PC-9 (cell line): ENCODE data around the gene SLC43A3. TPM values are rescaled to one million over a fixed set of nuclear protein-coding genes. Genes with fewer than 3 reads are reported as not detected.

Experiments used
- BruUV-seq: library from RNA; stranded (reverse); fragments of 400-500 nt; replicated peaks from 2 replicates; lab custom pipeline; 2021; lab: Mats Ljungman, UMichigan
- CTCF ChIA-PET: fragments of 300-600 bp; sonication (Branson Sonifier 250); formaldehyde crosslinking; loops from one replicate; lab custom pipeline; 2022; ENCODE audit warnings: antibody characterized with exemption; lab: Charles Lee
- POLR2A ChIA-PET: fragments of 300-600 bp; sonication (Branson Sonifier 250); formaldehyde crosslinking; loops from one replicate; lab custom pipeline; 2022; ENCODE audit warnings: antibody characterized with exemption; ENCODE audit not compliant: unreplicated experiment; lab: Charles Lee
- DNase-seq, 2 experiments: peaks; one replicate each; pipeline versions ENCODE4 v3.0.0 to v3.0.0-alpha.2; 2015 to 2022; ENCODE audit warnings: mixed read lengths in 1 of 2
- H2AFZ ChIP-seq: fragments of 200-600 bp; sonication (generic); 2 replicates; pipeline ENCODE4 v1.8.1; 2017; ENCODE audit warnings: antibody characterized with exemption
- H3F3A ChIP-seq: fragments of 200-600 bp; sonication (generic); 2 replicates; pipeline ENCODE4 v1.8.1; 2017; ENCODE audit warnings: antibody characterized with exemption, mild to moderate bottlenecking, low read depth; ENCODE audit not compliant: insufficient read depth
- H3K27ac ChIP-seq: fragments of 200-600 bp; sonication (generic); 2 replicates; pipeline ENCODE4 v1.6.1; 2016; ENCODE audit warnings: mixed run types
- H3K27me3 ChIP-seq: fragments of 200-600 bp; sonication (generic); 2 replicates; pipeline ENCODE4 v1.6.1; 2016; ENCODE audit warnings: low read depth, mixed run types; ENCODE audit not compliant: insufficient read depth
- H3K36me3 ChIP-seq: fragments of 200-600 bp; sonication (generic); 2 replicates; pipeline ENCODE4 v1.6.1; 2016; ENCODE audit warnings: low read depth, mixed run types
- H3K4me1 ChIP-seq: fragments of 200-600 bp; sonication (generic); replicated peaks from 2 replicates; pipeline ENCODE4 v1.6.1; 2016; ENCODE audit warnings: mixed run types; ENCODE audit not compliant: insufficient read depth
- H3K4me2 ChIP-seq: fragments of 200-600 bp; sonication (generic); 2 replicates; pipeline ENCODE4 v1.6.1; 2017; ENCODE audit warnings: mixed run types
- H3K4me3 ChIP-seq: fragments of 200-600 bp; sonication (generic); 2 replicates; pipeline ENCODE4 v1.6.1; 2016; ENCODE audit warnings: mixed run types
- H3K79me2 ChIP-seq: fragments of 200-600 bp; sonication (generic); 2 replicates; pipeline ENCODE4 v1.6.1; 2017; ENCODE audit warnings: low read depth, mixed run types
- H3K9me2 ChIP-seq: fragments of 200-600 bp; sonication (generic); 2 replicates; pipeline ENCODE4 v1.8.1; 2017; ENCODE audit warnings: mild to moderate bottlenecking; ENCODE audit not compliant: insufficient read depth
- H3K9me3 ChIP-seq: fragments of 200-600 bp; sonication (generic); 2 replicates; pipeline ENCODE4 v1.8.1; 2016; ENCODE audit warnings: low read depth; ENCODE audit not compliant: insufficient read depth
- H4K20me1 ChIP-seq: fragments of 200-600 bp; sonication (generic); 2 replicates; pipeline ENCODE4 v1.8.1; 2017; ENCODE audit not compliant: insufficient read depth
- EZH2 ChIP-seq: fragments of 200-600 bp; sonication (generic); IDR thresholded peaks from 2 replicates; pipeline ENCODE4 v1.8.0; 2017; ENCODE audit warnings: antibody characterized with exemption, low read depth
- intact Hi-C: fragments of 100-400 bp; cut with micrococcal nuclease; formaldehyde crosslinking; loops from one replicate; pipeline ENCODE4 v1.10.0; 2022; ENCODE audit not compliant: unreplicated experiment
- total RNA-seq: library from RNA; stranded (reverse); gene quantifications from 2 replicates; pipeline ENCODE4 v1.2.3, GENCODE V29; 2021
- TF ChIP-seq, protein P1 (sequence below): fragments of 200-600 bp; sonication (generic); conservative IDR thresholded peaks from 2 replicates; pipeline ENCODE4 v1.6.1; 2017; ENCODE audit warnings: mixed run types, antibody characterized with exemption, mild to moderate bottlenecking, moderate library complexity

Gene SLC43A3
- total RNA-seq, 1 experiment from 2014 or later, result 41.3 TPM

DNA sequence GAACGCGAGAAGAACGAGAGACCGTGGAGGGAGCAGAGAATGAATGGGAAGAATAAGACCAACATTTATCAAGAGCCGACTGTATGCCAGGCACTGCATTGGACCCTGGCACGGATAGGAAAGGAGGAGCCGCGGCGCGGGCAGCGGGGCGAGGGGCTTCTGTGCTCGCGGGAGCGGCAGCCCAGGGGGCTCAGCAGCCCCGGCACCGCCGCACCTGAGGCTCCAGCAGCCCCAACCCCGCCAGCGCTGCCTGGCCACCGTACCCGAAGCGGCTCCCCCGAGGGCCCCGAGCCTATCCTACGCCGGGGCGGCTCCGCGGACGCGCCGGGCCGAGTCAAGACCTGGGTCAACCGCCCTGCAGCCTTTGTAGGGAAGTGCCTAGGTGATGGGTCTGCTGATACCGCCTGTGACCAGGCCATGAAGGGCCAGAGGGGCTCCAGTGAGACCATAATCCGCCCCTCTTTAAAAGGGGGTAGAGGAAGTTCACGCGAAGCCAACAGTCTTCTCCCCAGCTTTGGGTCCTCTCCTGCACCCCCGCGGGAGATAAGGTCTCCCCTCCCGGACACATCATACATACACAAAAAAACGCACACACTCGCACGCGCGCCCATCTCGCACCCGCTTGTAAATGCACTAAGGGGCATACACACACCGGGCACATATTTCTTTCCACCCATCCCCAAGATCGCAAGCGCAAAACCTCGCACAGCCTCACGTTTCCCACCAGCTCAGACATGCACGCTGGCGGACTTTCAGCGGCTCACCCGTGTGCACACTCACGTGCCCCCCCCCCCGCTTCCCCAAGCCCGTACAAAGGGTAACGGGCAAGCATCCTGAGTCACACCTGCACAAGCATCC is 32.5 kb upstream of the SLC43A3 start:
- H3F3A ChIP-seq, result no peaks in the 10 kb centered on the region; the same call in 1 of the 2 replicates
- peak overlapping the region; percentile 56 for H3K4me3 ChIP-seq
- ChIA-PET POLR2A (interaction anchor here (0.7 kb wide), 2 partner anchors 208 to 742 kb away, joined by 3 to 4 read pairs; no protein-coding TSS in a partner anchor), CTCF (interaction anchor here (0.6 to 2.7 kb wide), 16 partner anchors 18 to 480 kb away, joined by 3 to 20 read pairs (median 6); partner anchors contain the start of gene SELENOH)
- H3K9me2 ChIP-seq, result no peaks in the 10 kb centered on the region
- BruUV-seq, result no TSS peak
- no peaks in the 10 kb centered on the region for H3K9me3 ChIP-seq
- H4K20me1 ChIP-seq, result no peaks in the 10 kb centered on the region
- H3K36me3 ChIP-seq, result no peaks in the 10 kb centered on the region
- peaks cover 22% of the 10 kb centered on the region for H3K27me3 ChIP-seq
- intact Hi-C loops, result loop anchor here (5.0 kb wide), 1 partner anchor 1053 kb away; no protein-coding TSS in a partner anchor
- peaks cover 22% of the 10 kb centered on the region for H3K4me1 ChIP-seq
- H3K4me2 ChIP-seq, result peak overlapping the region; percentile 94
- no peaks in the 10 kb centered on the region for H3K79me2 ChIP-seq
- H2AFZ ChIP-seq, result peak overlapping the region; percentile 79
- DNase-seq, result peak in 1 of 2 experiments; percentile 12
- H3K27ac ChIP-seq, result no peak overlapping the region
- TF ChIP-seq, protein P1, sequence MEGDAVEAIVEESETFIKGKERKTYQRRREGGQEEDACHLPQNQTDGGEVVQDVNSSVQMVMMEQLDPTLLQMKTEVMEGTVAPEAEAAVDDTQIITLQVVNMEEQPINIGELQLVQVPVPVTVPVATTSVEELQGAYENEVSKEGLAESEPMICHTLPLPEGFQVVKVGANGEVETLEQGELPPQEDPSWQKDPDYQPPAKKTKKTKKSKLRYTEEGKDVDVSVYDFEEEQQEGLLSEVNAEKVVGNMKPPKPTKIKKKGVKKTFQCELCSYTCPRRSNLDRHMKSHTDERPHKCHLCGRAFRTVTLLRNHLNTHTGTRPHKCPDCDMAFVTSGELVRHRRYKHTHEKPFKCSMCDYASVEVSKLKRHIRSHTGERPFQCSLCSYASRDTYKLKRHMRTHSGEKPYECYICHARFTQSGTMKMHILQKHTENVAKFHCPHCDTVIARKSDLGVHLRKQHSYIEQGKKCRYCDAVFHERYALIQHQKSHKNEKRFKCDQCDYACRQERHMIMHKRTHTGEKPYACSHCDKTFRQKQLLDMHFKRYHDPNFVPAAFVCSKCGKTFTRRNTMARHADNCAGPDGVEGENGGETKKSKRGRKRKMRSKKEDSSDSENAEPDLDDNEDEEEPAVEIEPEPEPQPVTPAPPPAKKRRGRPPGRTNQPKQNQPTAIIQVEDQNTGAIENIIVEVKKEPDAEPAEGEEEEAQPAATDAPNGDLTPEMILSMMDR, result no peak
- no peak; the same call in 1 of the 2 replicates for TF ChIP-seq EZH2

- DNase-seq, result peak in 1 of 2 experiments; percentile 59
- Histone ChIP-seq H2AFZ (peak overlapping the region; percentile 79), H3K27ac (no peak overlapping the region), H3F3A (no peaks in the 10 kb centered on the region; the same call in 1 of the 2 replicates), H3K4me1 (peaks cover 22% of the 10 kb centered on the region), H3K27me3 (peaks cover 22% of the 10 kb centered on the region), H3K4me3 (peak overlapping the region; percentile 56), H3K79me2 (no peaks in the 10 kb centered on the region), H3K9me3 (no peaks in the 10 kb centered on the region), H4K20me1 (no peaks in the 10 kb centered on the region), H3K4me2 (peak overlapping the region; percentile 94), H3K9me2 (no peaks in the 10 kb centered on the region), H3K36me3 (no peaks in the 10 kb centered on the region)
- TF ChIP-seq, protein P1, result peak; percentile 99
- no peak for TF ChIP-seq EZH2
- POLR2A ChIA-PET, result interaction anchor here (0.6 to 0.7 kb wide), 3 partner anchors 21 to 743 kb away, joined by 3 to 4 read pairs (median 3); no protein-coding TSS in a partner anchor
- no TSS peak for BruUV-seq
- CTCF ChIA-PET, result interaction anchor here (0.5 to 2.7 kb wide), 18 partner anchors 17 to 1808 kb away, joined by 3 to 20 read pairs (median 4); partner anchors contain the start of gene SELENOH
- intact Hi-C loops, result loop anchor here (1.0 to 5.0 kb wide), 2 partner anchors 109 to 1054 kb away; partner anchors contain the start of gene UBE2L6
Measured at GRCh38 chr11:57458410-57459163, 31.7 kb upstream of the SLC43A3 start.

- H3K4me1 ChIP-seq, result peaks cover 22% of the 10 kb centered on the region
- peak overlapping the region; percentile 94 for H3K4me2 ChIP-seq
- peaks cover 22% of the 10 kb centered on the region for H3K27me3 ChIP-seq
- TF ChIP-seq, protein P1, result no peak
- TF ChIP-seq EZH2, result no peak
- ChIA-PET CTCF (interaction anchor here (0.5 to 2.7 kb wide), 15 partner anchors 15 to 1808 kb away, joined by 3 to 20 read pairs (median 4); no protein-coding TSS in a partner anchor), POLR2A (interaction anchor here (0.6 kb wide), 2 partner anchors 18 to 22 kb away, joined by 3 read pairs; no protein-coding TSS in a partner anchor)
- peak overlapping the region; percentile 79; the same call in 1 of the 2 replicates for H2AFZ ChIP-seq
- peak overlapping the region; percentile 56; the same call in 1 of the 2 replicates for H3K4me3 ChIP-seq
- DNase-seq, result peak in 1 of 2 experiments; percentile 37
- H4K20me1 ChIP-seq, result no peaks in the 10 kb centered on the region
- intact Hi-C loops, result loop anchor here (1.0 to 5.0 kb wide), 2 partner anchors 109 to 1054 kb away; partner anchors contain the start of gene UBE2L6
- H3K36me3 ChIP-seq, result no peaks in the 10 kb centered on the region
- H3K9me3 ChIP-seq, result no peaks in the 10 kb centered on the region
- no peaks in the 10 kb centered on the region; the same call in 1 of the 2 replicates for H3F3A ChIP-seq
- H3K79me2 ChIP-seq, result no peaks in the 10 kb centered on the region
- no peak overlapping the region for H3K27ac ChIP-seq
- no peaks in the 10 kb centered on the region for H3K9me2 ChIP-seq
- no TSS peak for BruUV-seq
Measured at GRCh38 chr11:57458060-57458409, 31.1 kb upstream of the SLC43A3 start.
